ENCODE measurements around the gene KIF4B. TPM values are rescaled to one million over a fixed set of nuclear protein-coding genes. Genes with fewer than 3 reads are reported as not detected.
"Not testable (repeated sequence)": the region's sequence is repeated elsewhere in the genome, so short reads cannot be mapped to it uniquely, and the experiment has no call there.

The KIF4B gene
- polyA plus RNA-seq, 1 donor, result 0.06 TPM

- no peak for DNase-seq (ENCODE audit: low read depth)
Measured at GRCh38 chr5:155008669-155009068, 4.9 kb upstream of the KIF4B start.

- no peak for DNase-seq (ENCODE audit: low read depth)
Measured at GRCh38 chr5:155010881-155011280, 2.7 kb upstream of the KIF4B start.

GRCh38 chr5:155015239-155015638 is 1.7 kb downstream of the KIF4B start:
- no peak for DNase-seq (ENCODE audit: low read depth)

- DNase-seq (ENCODE audit: low read depth), result no peak
Measured at GRCh38 chr5:155017610-155018009, 4.1 kb downstream of the KIF4B start.

- DNase-seq (ENCODE audit: low read depth), result no peak
Measured at GRCh38 chr5:155019601-155020226, 6.2 kb downstream of the KIF4B start.

- no peak for DNase-seq (ENCODE audit: low read depth)
Measured at GRCh38 chr5:155021842-155022241, 8.3 kb downstream of the KIF4B start.

GRCh38 chr5:155023320-155023719 is 9.8 kb downstream of the KIF4B start:
- no peak for DNase-seq (ENCODE audit: low read depth)

- DNase-seq (ENCODE audit: low read depth), result no peak
Measured at GRCh38 chr5:155024015-155024414, 10.5 kb downstream of the KIF4B start.

- DNase-seq (ENCODE audit: low read depth), result no peak
Measured at GRCh38 chr5:155025895-155026294, 12.3 kb downstream of the KIF4B start.

GRCh38 chr5:155027993-155028629 is 14.6 kb downstream of the KIF4B start:
- DNase-seq (ENCODE audit: low read depth), result no peak

GRCh38 chr5:155029240-155029639 is 15.7 kb downstream of the KIF4B start:
- no peak for DNase-seq (ENCODE audit: low read depth)

GRCh38 chr5:155034145-155034744 is 20.7 kb downstream of the KIF4B start:
- not testable (repeated sequence) for DNase-seq (ENCODE audit: low read depth)

- not testable (repeated sequence) for DNase-seq (ENCODE audit: low read depth)
Measured at GRCh38 chr5:155035087-155035486, 21.5 kb downstream of the KIF4B start.

GRCh38 chr5:155040984-155041653 is 27.6 kb downstream of the KIF4B start:
- no peak for DNase-seq (ENCODE audit: low read depth)

GRCh38 chr5:155044591-155044990 is 31.0 kb downstream of the KIF4B start:
- no peak for DNase-seq (ENCODE audit: low read depth)

GRCh38 chr5:155046591-155046990 is 33.0 kb downstream of the KIF4B start:
- no peak for DNase-seq (ENCODE audit: low read depth)

- DNase-seq (ENCODE audit: low read depth), result no peak
Measured at GRCh38 chr5:155047818-155048217, 34.3 kb downstream of the KIF4B start.

- DNase-seq (ENCODE audit: low read depth), result no peak
Measured at GRCh38 chr5:155049569-155050383, 36.2 kb downstream of the KIF4B start.

GRCh38 chr5:155050384-155051019 is 36.9 kb downstream of the KIF4B start:
- DNase-seq (ENCODE audit: low read depth), result no peak

- no peak for DNase-seq (ENCODE audit: low read depth)
Measured at GRCh38 chr5:155052532-155052931, 39.0 kb downstream of the KIF4B start.

- no peak for DNase-seq (ENCODE audit: low read depth)
Measured at GRCh38 chr5:155053501-155053900, 39.9 kb downstream of the KIF4B start.

Measured in forelimb muscle (tissue), 1 donor.